EL (cell line): ENCODE results near the gene NQO1.
A peak's percentile ranks its signal among the peaks of the same experiment; 100 is the strongest.
"Not testable (repeated sequence)": the region's sequence is repeated elsewhere in the genome, so short reads cannot be mapped to it uniquely, and the experiment has no call there.

Experiments used
- DNase-seq: peaks from one replicate; pipeline ENCODE4 v3.0.0-alpha.2; 2016

NQO1 gene

GRCh38 chr16:69741951-69742904, 15.9 kb upstream of the NQO1 start:
- peak; percentile 61 for DNase-seq

GRCh38 chr16:69741519-69741918, 15.2 kb upstream of the NQO1 start:
- peak; percentile 21 for DNase-seq

- no peak for DNase-seq
Measured at GRCh38 chr16:69732101-69732500, 5.7 kb upstream of the NQO1 start.

- not testable (repeated sequence) for DNase-seq
Measured at GRCh38 chr16:69731280-69731679, 4.9 kb upstream of the NQO1 start.

GRCh38 chr16:69729030-69729429, 2.7 kb upstream of the NQO1 start:
- not testable (repeated sequence) for DNase-seq

GRCh38 chr16:69727916-69728270, 1.5 kb upstream of the NQO1 start:
- no peak for DNase-seq

- DNase-seq = no peak
Measured at GRCh38 chr16:69725480-69726312, 664 bp downstream of the NQO1 start.

GRCh38 chr16:69724981-69725479, 1.3 kb downstream of the NQO1 start:
- DNase-seq = peak; percentile 16

GRCh38 chr16:69724414-69724873, 1.9 kb downstream of the NQO1 start:
- DNase-seq = no peak

- DNase-seq = no peak
Measured at GRCh38 chr16:69721441-69721957, 4.9 kb downstream of the NQO1 start.

GRCh38 chr16:69720822-69721430, 5.4 kb downstream of the NQO1 start:
- DNase-seq = no peak

GRCh38 chr16:69718111-69718764, 8.1 kb downstream of the NQO1 start:
- DNase-seq = no peak

GRCh38 chr16:69717066-69717465, 9.3 kb downstream of the NQO1 start:
- DNase-seq = no peak

- DNase-seq = no peak
Measured at GRCh38 chr16:69712914-69713581, 13.3 kb downstream of the NQO1 start.

- DNase-seq = no peak
Measured at GRCh38 chr16:69712277-69712676, 14.1 kb downstream of the NQO1 start.

- peak; percentile 68 for DNase-seq
Measured at GRCh38 chr16:69711115-69711740, 15.1 kb downstream of the NQO1 start.

- peak; percentile 68 for DNase-seq
Measured at GRCh38 chr16:69709456-69710084, 16.8 kb downstream of the NQO1 start.

GRCh38 chr16:69707920-69708683, 18.3 kb downstream of the NQO1 start:
- DNase-seq = no peak

GRCh38 chr16:69706975-69707340, 19.4 kb downstream of the NQO1 start:
- DNase-seq = no peak
